Stimulated activated naive B cell treated with anti-CD40 and anti-IgM and Interleukin-4, amounts not matched to agents 10 μg/mL and 1 μg/mL and 100 μg/mL, for 72 hours (primary cell): ENCODE data around the gene FLVCR2.

Experiments
- ATAC-seq, 2 donors: fragments of 150-1000 bp; cut with Tn5 transposase; replicated peaks; 2 replicates each; pipeline ENCODE4 v1.10.0; 2021; ENCODE audit warnings: moderate library complexity in 1 of 2
- DNase-seq: peaks from one replicate; pipeline ENCODE4 v3.0.0; 2021
- H3K27ac Mint-ChIP-seq: one replicate; pipeline ENCODE4 v1.8.0; 2022; ENCODE audit warnings: mild to moderate bottlenecking, mixed read lengths
- H3K27me3 Mint-ChIP-seq, 2 donors: one replicate each; pipeline ENCODE4 v1.8.0; 2022; ENCODE audit warnings: mixed read lengths in 2 of 2
- H3K36me3 Mint-ChIP-seq, 2 donors: one replicate each; pipeline ENCODE4 v1.8.0; 2022; ENCODE audit warnings: mixed read lengths in 2 of 2, mild to moderate bottlenecking in 1 of 2
- H3K4me1 Mint-ChIP-seq, 2 donors: one replicate each; pipeline ENCODE4 v1.8.0; 2022; ENCODE audit warnings: mixed read lengths in 2 of 2, mild to moderate bottlenecking in 1 of 2
- H3K4me3 Mint-ChIP-seq, 2 donors: one replicate each; pipeline ENCODE4 v1.8.0; 2022; ENCODE audit warnings: mild to moderate bottlenecking in 2 of 2, mixed read lengths in 2 of 2, moderate library complexity in 1 of 2
- H3K9me3 Mint-ChIP-seq, 2 donors: one replicate each; pipeline ENCODE4 v1.8.0; 2022; ENCODE audit warnings: mixed read lengths in 2 of 2, mild to moderate bottlenecking in 1 of 2

The FLVCR2 gene

DNA sequence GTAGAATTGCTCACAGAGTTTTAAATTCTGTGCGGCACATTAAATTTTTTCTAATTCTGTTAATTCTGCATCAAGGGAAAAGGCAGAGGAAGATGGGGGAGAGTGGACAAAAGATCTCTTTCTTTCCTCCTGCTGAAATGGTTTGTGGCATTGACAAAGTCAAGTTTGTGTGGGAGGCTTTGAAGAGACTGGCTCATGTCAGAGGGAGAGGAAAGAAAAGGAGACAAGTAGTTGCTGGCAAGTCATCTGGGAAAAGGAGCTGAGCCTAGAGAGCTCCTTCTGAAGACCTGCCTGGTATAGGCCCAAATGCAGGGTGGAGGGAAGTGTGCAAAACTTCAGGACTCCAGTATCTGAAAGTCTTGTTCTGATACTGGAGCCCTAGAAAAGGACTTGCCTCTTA is 119.0 kb downstream of the FLVCR2 start:
- Mint-ChIP-seq H3K27me3 (no peaks in the 10 kb centered on the region), H3K4me3 (no peak overlapping the region), H3K4me1 (peaks cover 0 to 7% of the 10 kb centered on the region in 2 donors), H3K36me3 (peaks cover 66 to 71% of the 10 kb centered on the region in 2 donors), H3K9me3 (peaks cover 3 to 8% of the 10 kb centered on the region in 2 donors), H3K27ac (no peak overlapping the region)
- DNase-seq (no peak), ATAC-seq (no peak)
